GM21737 (cell line): ENCODE measurements around the gene VPS35.
"Not testable (repeated sequence)": the region's sequence is repeated elsewhere in the genome, so short reads cannot be mapped to it uniquely, and the experiment has no call there.

ENCODE experiments used
- ATAC-seq: cut with Tn5 transposase; IDR thresholded peaks from one replicate; pipeline ENCODE4 v1.9.1; 2021; ENCODE audit warnings: mild to moderate bottlenecking, moderate library complexity; ENCODE audit not compliant: unreplicated experiment

The VPS35 gene

DNA sequence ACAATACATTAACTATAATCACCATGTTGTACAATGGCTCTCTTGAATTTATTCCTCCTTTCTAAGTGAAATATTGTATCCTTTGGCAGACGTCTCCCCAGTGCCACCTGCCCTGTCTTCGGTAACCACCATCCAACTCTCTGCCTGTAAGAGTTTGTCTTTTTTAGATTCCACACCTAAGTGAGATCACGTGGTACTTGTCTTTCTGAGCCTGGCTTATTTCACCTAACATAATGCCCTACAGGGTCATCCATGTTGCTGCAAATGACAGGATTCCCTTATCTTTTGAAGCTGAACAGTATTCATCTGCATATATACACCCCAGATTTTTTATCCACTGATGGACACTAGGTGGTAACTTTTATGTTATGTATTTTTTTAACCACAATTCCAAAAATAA is 24.7 kb upstream of the VPS35 start:
- ATAC-seq, result no peak

DNA sequence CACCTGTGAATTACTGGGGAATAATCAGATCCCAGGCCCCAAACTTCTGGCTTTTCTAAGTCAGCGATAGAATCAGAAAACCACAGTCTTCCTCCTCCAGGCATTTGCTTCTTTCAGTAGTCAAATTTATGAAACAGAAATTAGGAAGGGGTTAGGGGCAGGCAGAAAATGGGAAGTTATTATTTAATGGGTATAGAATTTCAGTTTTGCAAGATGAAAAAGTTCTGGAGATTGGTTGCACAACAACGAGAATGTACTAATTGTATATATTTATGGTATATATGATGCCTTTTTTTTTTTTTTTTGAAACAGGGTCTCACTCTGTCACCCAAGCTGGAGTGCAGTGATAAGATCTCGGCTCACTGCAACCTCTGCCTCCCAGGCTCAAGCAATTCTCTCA is 23.9 kb upstream of the VPS35 start:
- ATAC-seq, result no peak

DNA sequence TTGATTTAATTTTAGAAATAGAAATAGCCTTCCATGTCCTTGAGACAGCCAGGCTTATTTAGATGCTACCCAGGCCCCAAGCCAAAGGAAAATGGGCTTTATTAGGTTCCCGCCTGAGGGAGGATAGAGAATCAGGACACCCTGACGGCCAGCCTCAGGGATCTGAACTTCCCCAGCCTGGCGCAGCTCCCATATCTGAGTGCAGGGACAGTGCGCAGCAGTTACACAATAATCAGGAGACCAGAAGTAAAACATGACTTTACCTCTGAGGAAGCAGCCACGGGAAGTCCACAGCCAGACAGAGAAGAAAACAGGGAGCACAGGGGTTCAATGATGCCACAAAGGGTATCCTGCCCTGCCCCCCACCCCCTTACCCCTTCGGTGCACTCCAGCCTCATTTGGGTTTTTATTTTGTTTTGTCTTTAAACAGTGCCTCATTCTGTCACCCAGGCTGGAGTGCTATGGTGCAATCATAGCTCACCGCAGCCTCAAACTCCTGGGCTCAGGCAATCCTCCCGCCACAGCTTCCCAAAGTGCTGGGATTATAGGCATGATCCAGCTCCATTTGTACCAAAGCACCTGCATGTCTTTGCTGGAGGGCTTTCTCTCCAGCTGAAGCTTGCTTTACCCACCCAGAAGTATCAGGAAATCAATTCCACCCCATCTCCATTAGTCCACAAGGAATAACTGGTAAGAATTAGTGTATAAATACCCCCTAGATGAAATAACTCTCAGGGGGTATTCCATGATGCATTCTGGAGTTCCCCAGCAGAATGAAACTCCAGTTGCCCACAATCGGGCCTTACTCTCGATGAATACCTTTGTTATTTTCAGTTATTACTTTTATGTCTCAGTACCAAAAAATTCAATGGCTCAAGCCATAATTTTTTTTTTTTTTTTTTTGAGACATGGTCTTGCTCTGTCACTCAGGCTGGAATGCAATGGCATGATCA is 22.4 kb upstream of the VPS35 start:
- no peak for ATAC-seq

DNA sequence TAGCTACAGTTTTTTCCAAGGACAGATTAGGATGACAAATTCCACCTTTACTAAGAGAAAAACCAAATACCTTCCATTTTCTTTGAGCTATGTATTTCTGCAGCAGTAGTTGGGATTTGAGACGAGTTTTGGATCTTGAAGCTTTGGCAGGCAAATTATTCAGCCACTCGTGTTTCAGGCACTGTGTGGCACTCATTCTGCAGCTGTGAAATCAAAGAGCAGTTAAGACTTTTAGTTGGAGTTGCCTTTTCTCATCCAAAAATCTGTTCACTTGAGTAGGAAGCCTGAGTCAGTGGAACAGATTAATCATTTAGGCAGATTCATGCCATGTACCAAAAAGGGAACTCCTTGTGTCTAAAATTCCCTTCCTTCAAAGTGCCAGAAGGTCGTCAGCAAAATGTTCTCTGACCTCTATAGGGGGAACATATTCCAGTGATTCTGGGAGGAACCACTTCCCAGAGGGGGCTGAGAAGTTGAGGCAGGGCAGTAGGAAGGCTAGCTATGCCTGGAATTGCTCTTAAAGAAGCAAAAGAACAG is 20.6 kb upstream of the VPS35 start:
- ATAC-seq, result no peak

DNA sequence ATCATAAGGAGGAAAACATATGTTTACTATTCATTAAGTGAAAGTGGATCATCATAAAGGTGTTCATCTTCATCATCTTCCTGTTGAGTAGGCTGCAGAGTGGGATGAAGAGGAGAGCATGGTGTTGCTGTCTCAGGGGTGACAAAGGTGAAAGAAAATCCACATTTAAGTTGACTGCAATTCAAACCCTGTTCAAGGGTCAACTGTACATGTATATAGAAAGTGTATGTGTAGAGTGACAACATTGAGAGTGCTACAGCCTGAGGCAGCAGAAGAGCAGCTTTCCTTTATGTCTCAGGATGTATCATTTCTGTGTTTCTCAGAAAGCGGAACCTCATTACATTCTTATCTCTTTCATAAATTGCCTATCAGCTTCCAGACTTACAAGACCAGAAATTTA is 17.7 kb upstream of the VPS35 start:
- no peak for ATAC-seq

DNA sequence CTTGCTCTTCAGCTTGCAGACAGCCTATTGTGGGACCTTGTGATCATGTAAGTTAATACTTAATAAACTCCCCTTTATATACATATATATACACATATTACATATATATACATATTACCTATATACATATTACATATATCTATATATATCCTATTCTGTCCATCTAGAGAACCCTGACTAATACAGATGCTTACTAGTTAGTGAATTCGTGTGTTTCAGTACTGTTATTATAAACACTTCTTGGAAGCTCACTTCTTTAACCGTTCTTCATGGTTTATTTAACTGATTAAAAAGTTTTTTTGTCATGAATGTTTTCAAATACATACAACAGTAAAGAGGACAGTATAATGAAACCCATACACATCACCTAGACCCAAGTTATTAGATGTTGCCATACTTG is 13.1 kb upstream of the VPS35 start:
- ATAC-seq, result no peak

DNA sequence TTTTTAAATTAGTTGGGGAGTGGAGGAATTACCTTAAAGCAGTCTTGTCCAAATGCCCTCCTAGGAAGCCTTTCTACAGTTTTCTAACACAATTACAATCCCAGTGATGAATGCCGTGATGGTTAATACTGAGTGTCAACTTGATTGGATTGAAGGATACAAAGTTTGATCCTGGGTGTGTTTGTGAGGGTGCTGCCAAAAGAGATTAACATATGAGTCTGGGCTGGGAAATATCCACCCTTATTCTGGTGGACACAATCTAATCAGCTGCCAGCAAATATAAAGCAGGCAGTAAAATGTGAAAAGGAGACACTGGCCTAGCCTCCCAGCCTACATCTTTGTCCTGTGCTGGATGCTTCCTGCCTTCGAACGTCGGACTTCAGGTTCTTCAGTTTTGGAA is 12.6 kb upstream of the VPS35 start:
- ATAC-seq, result no peak

DNA sequence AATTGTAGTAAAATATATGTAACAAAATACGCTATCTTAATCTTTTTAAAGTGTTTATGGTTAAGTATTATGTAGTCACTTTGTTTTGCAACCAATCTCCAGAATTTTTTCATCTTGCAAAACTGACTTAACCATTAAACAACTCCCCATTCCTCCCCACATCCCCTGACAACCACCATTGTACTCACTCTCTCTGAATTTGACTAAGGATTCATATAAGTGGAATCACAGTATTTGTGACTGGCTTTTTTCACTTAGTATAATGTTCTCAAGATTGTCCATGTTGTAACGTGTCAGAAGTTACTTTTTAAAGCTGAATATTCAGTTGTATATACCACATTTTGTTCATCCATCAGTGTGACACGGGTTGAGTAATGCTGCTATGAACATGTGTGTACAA is 11.1 kb upstream of the VPS35 start:
- no peak for ATAC-seq

DNA sequence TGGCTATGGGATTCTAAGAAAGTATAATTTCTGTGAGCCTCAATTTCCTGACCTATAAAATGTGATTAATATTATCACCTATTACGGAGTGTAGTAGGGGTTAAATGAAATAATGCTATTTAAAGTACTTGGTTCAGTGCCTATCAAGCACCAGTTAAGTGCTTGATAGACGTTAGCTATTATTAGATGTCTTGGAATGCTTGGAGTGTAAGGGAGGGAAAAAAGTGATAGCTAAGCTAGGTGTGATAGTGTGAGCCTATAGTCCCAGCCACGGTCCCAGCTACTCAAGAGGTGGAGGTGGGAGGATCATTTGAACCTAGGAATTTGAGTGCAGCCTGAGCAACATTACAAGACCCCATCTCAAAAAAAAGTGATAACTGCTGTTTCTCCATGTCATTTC is 8.0 kb upstream of the VPS35 start:
- ATAC-seq, result no peak

DNA sequence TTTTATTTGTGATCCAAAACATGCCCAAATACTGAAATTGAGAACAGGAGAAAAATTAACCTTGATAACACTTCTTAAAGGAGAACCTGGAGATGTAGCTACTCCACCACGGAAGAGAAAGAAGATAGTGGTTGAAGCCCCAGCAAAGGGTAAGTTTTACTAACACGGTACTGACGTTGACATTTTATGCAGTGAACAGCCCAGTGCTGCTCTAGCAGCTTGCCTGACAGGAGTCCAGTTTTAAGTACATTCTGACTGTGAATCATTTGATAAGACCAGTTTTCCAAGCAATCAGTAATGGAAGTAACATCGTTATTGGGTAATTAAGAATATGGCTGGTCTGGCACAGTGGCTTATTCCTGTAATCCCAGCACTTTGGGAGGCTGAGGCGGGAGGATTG is 7.0 kb upstream of the VPS35 start:
- no peak for ATAC-seq

DNA sequence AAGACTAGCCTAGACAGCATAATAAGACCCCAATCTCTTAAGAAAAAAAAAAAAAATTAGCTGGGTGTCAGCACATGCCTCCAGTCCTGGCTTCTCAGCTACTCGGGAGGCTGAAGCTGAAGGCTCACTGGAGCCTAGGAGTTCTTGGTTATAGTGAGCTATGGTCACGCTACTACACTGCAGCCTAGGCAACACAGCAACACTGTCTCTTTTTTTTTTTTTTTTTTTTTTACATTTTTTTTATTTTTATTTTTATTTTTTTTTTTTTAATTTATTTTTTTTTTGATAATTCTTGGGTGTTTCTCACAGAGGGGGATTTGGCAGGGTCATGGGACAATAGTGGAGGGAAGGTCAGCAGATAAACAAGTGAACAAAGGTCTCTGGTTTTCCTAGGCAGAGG is 4.6 kb upstream of the VPS35 start:
- ATAC-seq, result no peak

DNA sequence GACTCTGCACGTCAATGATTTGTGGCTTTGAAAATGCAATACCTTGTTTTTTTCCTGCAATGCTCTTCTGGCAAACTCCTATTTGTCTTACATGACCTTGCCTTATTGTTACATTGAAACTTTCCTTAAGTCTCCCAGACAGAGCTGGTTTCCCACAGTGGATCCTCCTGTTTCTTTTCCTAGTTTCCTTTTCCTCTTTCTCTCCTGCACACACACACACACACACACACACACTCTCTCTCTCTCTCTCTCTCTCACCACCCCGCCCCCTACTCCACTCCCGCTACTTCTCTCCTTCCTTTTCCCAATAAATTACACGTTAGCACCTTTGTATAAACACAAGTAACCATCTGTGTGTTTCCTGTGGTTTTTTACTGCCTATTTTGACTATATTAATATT is 2.7 kb upstream of the VPS35 start:
- no peak for ATAC-seq

DNA sequence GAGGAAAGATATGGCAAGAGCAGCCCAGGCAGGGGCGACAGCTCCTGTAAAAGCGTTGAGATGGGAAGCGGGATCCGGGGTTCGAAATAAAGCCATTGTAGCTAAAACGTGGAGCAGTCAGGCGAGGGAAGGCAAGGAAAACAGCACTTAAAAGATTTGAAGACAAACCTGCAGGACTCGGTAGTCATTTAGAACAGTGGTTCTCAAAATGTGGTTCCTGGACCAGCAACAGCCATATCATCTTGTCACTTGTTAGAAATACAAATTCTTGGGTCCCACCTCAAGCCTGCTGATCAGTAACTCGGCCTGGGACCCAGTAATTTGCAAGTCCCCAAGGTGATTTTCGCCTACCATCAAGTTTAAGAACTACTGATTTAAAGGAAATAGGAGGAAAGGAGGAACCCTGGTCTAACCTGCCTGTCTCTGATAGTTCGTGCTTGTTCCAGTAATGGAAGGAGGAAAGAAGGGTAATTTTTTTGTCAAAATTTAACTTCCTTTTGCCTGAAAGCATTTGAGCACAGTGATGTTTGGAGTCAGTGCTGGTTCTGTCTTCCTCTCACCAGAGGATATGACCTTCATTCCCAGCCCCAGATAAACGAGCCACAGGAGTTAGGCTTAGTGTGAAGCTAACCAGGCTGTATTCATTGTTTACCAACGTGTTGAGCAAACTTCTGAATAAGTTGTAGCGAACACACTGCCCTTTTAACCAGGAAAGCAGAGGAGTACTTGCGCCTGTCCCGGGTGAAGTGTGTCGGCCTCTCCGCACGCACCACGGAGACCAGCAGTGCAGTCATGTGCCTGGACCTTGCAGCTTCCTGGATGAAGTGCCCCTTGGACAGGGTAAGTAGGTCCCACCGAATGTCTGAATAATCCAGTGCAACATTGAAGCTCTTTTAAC is 1.6 kb upstream of the VPS35 start:
- no peak for ATAC-seq

DNA sequence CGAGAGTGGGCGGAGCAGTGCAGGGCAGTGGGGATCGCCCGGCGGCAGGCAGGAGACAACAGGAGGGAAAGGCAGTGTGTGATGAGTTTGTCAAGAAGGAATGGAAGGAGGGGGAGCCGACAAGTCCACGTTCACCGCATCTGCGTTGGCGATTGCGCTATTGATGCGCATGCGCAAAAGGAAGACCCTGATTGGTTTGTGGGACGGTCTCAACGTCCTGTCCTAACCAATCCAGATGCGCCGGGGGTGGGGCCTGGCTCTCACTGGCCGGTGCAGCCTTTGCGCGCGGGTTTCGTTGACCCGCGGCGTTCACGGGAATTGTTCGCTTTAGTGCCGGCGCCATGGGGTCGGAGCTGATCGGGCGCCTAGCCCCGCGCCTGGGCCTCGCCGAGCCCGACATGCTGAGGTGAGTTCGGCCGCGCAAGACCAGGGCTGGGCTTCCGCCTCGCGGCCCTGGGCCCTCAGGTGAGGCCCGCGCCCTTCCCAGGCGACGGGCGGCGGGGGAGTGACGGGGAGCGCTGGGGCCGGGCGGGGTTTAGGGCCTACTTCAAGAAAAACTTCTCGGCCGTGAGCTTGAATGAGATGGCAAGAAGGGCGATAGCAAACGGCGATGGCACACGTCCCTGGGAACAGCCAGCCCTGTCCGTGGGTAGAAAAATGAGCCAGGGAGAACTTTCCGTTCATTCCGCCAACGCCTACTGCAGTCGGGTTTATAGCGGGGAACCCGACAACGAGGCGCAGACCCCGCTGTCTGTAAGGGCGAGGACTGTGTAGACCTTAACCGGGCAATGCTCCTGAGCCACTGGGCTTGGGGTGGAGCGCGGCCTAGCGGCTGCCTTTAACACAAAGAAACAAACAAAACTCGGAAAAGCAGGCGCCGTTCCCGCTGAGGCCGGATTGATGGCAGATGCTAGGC is 645 bp upstream of the VPS35 start, which contains the start of gene ORC6:
ORC6 (plus strand) TSS at position 295 of the 916 bp plus-strand sequence; CDS start at position 342, 47 bp downstream.
- ATAC-seq, result peak; percentile 69

DNA sequence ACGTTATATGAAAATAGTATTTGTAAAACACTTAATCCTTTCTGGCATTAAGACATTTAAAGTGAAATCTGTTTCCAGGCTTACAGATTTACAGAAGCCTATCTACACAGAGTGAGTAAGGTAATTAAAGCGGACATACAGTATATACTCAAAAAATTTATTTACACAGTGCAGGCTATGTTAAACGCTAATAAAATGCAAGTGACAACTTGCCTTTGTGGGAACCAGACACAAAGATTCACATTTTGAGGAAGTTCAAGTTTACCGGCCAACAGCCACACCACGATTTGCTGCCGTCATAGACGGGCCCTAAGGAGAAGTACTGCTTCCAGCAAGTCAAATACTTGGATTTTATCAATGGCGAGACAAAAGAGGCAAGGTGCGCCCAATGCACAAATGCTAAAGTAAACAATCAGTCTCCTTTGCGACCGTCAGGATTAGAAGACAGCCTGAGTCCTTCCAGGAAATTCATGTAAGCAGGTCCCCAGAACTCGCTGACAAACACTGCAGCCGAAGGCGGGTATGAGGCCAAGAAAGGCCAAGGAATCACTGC is 801 bp downstream of the VPS35 start:
- ATAC-seq, result no peak

DNA sequence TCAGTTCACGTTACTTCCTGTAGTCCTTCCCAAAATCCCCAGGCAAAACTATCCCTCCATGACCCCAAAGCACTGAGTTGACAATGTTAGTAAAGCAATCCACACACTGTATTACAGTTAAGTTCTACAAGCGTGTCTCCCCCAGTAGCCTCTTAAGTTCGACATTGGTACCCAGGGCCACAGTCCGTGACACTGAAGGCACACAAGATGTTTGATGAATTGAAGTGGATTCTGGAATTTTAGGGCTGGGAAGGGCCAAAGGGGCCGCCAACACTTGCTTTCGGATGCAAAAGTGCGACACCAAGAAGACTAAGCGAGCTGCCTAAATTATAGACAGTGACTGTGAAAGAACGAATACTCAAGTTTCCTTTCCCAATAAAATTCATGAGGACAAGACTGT is 1.5 kb downstream of the VPS35 start:
- no peak for ATAC-seq

DNA sequence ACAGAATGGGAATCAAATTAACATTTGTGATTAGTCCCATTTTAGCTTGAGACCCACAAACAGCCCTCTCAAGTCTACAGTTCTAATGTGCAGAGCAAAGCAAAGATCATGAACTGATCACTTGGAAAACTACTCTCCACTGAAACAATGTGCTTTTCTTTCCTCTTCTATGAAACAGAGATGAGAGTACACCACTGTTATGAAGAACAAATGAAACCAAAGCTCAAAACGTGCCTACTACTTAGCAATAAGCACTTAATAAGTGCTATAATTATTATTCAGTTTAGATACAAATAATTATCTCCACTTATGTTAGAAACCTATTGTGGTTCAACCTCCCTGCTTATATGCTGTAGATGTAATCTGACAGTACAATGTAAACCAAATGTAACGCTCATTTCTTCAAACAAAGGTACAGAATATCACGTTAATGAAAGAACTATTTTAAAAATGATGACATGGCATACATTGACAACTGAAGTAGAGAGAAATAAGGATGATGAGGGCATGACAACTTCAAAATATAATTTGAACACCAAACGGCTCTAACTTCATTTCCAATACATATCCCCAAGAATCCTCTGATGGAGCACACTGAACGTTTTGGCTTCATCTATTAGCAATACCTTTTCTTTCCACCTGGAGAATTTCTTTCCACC is 2.0 kb downstream of the VPS35 start:
- no peak for ATAC-seq

DNA sequence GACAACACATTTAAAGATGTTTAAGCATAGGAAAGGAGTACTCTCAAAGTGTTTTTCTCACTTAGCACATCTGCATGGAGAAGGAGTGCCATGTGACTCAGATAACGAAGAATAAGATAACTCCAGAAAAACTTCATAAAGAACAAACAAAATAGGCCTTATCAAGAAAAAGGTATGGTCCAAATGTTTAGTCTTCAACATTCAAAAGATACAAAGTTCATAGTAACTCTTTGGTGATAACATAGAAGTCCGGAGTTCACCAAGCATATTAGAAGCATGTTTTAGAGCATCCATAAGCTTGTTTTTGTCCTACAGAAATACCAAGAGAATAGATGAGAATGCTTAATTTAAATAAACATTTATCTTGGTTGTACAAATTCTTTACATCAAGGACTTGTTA is 7.1 kb downstream of the VPS35 start:
- ATAC-seq, result not testable (repeated sequence)

DNA sequence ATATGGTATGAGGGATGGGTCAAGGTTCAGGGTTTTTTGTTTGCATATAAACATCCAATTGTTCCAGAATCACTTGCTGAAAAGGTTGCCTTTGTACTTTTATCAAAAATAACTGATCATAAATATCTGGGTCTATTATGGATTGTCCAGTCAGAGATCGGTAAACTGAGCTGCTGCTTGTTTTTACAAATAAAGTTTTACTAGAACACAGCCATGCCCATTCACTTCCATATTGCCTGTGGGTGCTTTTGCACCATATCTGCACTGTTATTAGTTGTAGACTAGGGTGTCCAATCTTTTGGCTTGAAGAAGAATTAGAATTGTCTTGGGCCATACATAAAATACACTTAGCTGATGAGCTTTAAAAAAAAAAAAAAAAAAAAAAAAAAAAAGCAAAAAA is 11.0 kb downstream of the VPS35 start:
- ATAC-seq, result not testable (repeated sequence)
